Uterus (tissue), 2 donors: ENCODE results near the gene C22orf39.

Source experiments
- POLR2A ChIP-seq, 2 donors: fragments of 450-650 bp; IDR thresholded peaks; one replicate each; pipeline ENCODE4 v1.6.1; 2016; ENCODE audit warnings: antibody characterized with exemption in 2 of 2, mild to moderate bottlenecking in 1 of 2, moderate library complexity in 1 of 2
- TF ChIP-seq, protein P1 (sequence below), 4 experiments: fragments of 200-600 bp in 2 of 4; fragments of 450-650 bp in 2 of 4; sonication (generic) in 2 of 4; IDR thresholded peaks; one replicate each; pipeline ENCODE4 v1.5.1; 2016 to 2019; ENCODE audit warnings: antibody characterized with exemption in 4 of 4, mild to moderate bottlenecking in 2 of 4, moderate library complexity in 1 of 4

DNA sequence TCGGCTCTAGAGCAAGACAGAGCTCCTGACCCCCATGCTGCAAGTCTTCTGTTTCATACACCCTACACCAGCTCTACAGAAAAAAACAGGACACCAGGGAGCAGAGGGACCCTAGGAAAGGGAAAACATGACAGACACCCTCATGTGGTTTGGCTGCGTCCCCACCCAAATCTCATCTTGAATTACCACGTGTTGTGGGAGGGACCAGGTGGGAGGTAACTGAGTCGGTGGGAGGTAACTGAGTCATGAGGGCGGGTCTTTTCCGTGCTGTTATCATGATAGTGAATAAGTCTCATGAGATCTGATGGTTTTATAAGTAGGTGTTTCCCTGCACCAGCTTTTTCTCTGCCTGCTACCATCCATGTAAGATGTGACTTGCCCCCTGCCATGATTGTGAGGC is 6.6 kb upstream of the C22orf39 start:
- no peak for TF ChIP-seq POLR2A (IDR thresholded peaks at IDR 0.05)
- TF ChIP-seq, protein P1, sequence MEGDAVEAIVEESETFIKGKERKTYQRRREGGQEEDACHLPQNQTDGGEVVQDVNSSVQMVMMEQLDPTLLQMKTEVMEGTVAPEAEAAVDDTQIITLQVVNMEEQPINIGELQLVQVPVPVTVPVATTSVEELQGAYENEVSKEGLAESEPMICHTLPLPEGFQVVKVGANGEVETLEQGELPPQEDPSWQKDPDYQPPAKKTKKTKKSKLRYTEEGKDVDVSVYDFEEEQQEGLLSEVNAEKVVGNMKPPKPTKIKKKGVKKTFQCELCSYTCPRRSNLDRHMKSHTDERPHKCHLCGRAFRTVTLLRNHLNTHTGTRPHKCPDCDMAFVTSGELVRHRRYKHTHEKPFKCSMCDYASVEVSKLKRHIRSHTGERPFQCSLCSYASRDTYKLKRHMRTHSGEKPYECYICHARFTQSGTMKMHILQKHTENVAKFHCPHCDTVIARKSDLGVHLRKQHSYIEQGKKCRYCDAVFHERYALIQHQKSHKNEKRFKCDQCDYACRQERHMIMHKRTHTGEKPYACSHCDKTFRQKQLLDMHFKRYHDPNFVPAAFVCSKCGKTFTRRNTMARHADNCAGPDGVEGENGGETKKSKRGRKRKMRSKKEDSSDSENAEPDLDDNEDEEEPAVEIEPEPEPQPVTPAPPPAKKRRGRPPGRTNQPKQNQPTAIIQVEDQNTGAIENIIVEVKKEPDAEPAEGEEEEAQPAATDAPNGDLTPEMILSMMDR (IDR thresholded peaks at IDR 0.05), result no peak
